ENCODE results near the gene MAT1A. TPM values are rescaled to one million over a fixed set of nuclear protein-coding genes. Genes with fewer than 3 reads are reported as not detected.
"Not testable (repeated sequence)": the region's sequence is repeated elsewhere in the genome, so short reads cannot be mapped to it uniquely, and the experiment has no call there.

The MAT1A gene
- total RNA-seq, 1 experiment from 2014 or later = not detected

DNA sequence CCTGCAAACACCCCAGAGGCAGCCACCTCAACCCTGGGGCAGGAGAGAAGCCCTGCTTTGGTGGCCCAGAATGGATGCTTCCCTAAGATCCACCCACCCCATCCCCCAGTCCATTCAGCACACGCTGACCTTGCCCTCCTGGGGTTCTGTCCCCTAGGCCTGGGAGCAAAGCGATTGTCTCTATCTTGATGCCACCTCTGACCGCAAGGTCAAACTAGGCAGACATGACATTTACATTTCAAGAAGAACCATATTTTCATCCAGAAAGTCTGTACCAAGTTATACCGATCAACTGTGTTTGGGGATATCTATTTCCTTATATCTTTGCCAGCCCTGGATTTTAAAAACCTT lies 23.0 kb downstream of the MAT1A start:
- no peak overlapping the region for H3K9ac ChIP-seq (ENCODE audit: low read length)
- no peaks in the 10 kb centered on the region for H3K9me3 ChIP-seq (ENCODE audit: low read length)
- no peaks in the 10 kb centered on the region for H3K27me3 ChIP-seq (ENCODE audit: low read length)
- no peaks in the 10 kb centered on the region for H3K36me3 ChIP-seq (ENCODE audit: insufficient read depth, low read length)
- no peak overlapping the region for H3K4me2 ChIP-seq (ENCODE audit: low read depth, low read length, poor library complexity, severe bottlenecking)
- H4K20me1 ChIP-seq (ENCODE audit: insufficient read depth, low read depth, low read length) = no peaks in the 10 kb centered on the region
- DNase-seq = no peak
- no peaks in the 10 kb centered on the region for H3K9me2 ChIP-seq (replicated peaks; ENCODE audit: insufficient read depth, low read length)
- no peak overlapping the region for H3K27ac ChIP-seq (ENCODE audit: low read length)
- H3K4me1 ChIP-seq (ENCODE audit: low read length) = no peaks in the 10 kb centered on the region
- no peaks in the 10 kb centered on the region for H3K79me2 ChIP-seq (ENCODE audit: low read length)
- no peak overlapping the region for H2AFZ ChIP-seq (ENCODE audit: low read length)
- H3K4me3 ChIP-seq (ENCODE audit: low read length) = no peak overlapping the region

GRCh38 chr10:80265740-80266512 lies 23.5 kb downstream of the MAT1A start:
- no peak for DNase-seq
- Histone ChIP-seq H3K27ac (ENCODE audit: low read length) (no peak overlapping the region), H4K20me1 (ENCODE audit: insufficient read depth, low read depth, low read length) (no peaks in the 10 kb centered on the region), H3K9me2 (replicated peaks; ENCODE audit: insufficient read depth, low read length) (no peaks in the 10 kb centered on the region), H3K4me3 (ENCODE audit: low read length) (no peak overlapping the region), H3K9me3 (ENCODE audit: low read length) (no peaks in the 10 kb centered on the region), H3K27me3 (ENCODE audit: low read length) (no peaks in the 10 kb centered on the region), H3K4me2 (ENCODE audit: low read depth, low read length, poor library complexity, severe bottlenecking) (no peak overlapping the region), H3K4me1 (ENCODE audit: low read length) (no peaks in the 10 kb centered on the region), H3K36me3 (ENCODE audit: insufficient read depth, low read length) (no peaks in the 10 kb centered on the region), H2AFZ (ENCODE audit: low read length) (no peak overlapping the region), H3K79me2 (ENCODE audit: low read length) (no peaks in the 10 kb centered on the region), H3K9ac (ENCODE audit: low read length) (no peak overlapping the region)

DNA sequence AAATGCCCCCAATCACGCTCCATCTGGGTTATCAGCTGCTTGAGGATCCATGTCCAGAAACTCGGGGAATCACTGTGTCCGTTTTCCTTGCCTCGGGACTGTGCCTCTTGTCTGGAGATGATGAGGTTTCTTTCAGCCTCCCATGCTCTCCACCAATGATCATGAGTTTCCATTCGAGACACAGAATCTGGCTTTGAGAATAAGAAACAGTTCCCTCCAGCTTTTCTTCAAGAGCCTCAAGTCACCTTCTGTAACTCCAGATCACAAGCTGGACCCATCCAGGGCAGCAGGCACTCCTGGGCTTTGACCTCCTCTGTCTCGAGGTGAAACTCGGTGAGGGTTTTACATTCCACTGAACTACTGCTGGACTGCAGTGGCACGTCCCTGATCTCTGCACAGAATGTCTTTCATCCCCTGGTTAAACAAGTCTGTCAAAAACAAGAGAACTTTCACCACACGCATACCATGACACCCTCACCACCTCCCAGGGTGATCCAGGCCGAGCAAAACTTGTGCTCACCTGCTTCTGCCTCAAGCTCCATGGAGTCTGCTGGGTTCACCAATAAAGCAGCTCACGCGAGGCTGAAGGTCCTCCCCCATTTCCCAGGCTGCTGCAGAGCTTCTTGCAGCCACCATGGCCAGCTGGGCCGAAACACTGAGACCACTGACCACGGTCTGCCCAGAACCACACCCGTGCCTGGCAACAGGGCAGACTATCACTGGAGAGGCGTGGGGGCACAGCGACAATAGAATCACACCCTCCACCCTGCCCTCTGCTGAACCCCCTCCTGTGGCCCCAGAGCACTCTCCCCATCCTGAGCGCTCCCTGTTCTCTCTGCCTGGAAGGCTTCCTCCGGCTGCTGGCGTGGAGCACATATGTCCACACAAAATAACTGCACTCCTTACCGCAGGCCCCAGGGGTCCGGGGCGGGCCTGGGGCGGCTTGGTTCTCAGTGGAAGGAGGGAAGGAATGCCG lies 25.1 kb downstream of the MAT1A start:
- no peak overlapping the region for H3K4me2 ChIP-seq (ENCODE audit: low read depth, low read length, poor library complexity, severe bottlenecking)
- H3K9me2 ChIP-seq (replicated peaks; ENCODE audit: insufficient read depth, low read length) = no peaks in the 10 kb centered on the region
- H3K36me3 ChIP-seq (ENCODE audit: insufficient read depth, low read length) = no peaks in the 10 kb centered on the region
- H3K9me3 ChIP-seq (ENCODE audit: low read length) = no peaks in the 10 kb centered on the region
- H3K4me3 ChIP-seq (ENCODE audit: low read length) = no peak overlapping the region
- H4K20me1 ChIP-seq (ENCODE audit: insufficient read depth, low read depth, low read length) = no peaks in the 10 kb centered on the region
- no peak overlapping the region for H3K9ac ChIP-seq (ENCODE audit: low read length)
- no peaks in the 10 kb centered on the region for H3K27me3 ChIP-seq (ENCODE audit: low read length)
- no peaks in the 10 kb centered on the region for H3K79me2 ChIP-seq (ENCODE audit: low read length)
- no peaks in the 10 kb centered on the region for H3K4me1 ChIP-seq (ENCODE audit: low read length)
- no peak overlapping the region for H3K27ac ChIP-seq (ENCODE audit: low read length)
- no peak for DNase-seq
- H2AFZ ChIP-seq (ENCODE audit: low read length) = no peak overlapping the region

- no peaks in the 10 kb centered on the region for H4K20me1 ChIP-seq (ENCODE audit: insufficient read depth, low read depth, low read length)
- DNase-seq = peak; percentile 17
- H3K9me2 ChIP-seq (replicated peaks; ENCODE audit: insufficient read depth, low read length) = no peaks in the 10 kb centered on the region
- H3K4me2 ChIP-seq (ENCODE audit: low read depth, low read length, poor library complexity, severe bottlenecking) = no peak overlapping the region
- H3K36me3 ChIP-seq (ENCODE audit: insufficient read depth, low read length) = no peaks in the 10 kb centered on the region
- no peaks in the 10 kb centered on the region for H3K27me3 ChIP-seq (ENCODE audit: low read length)
- no peaks in the 10 kb centered on the region for H3K4me1 ChIP-seq (ENCODE audit: low read length)
- no peaks in the 10 kb centered on the region for H3K79me2 ChIP-seq (ENCODE audit: low read length)
- no peak overlapping the region for H3K9ac ChIP-seq (ENCODE audit: low read length)
- H3K4me3 ChIP-seq (ENCODE audit: low read length) = no peak overlapping the region
- H2AFZ ChIP-seq (ENCODE audit: low read length) = no peak overlapping the region
- no peaks in the 10 kb centered on the region for H3K9me3 ChIP-seq (ENCODE audit: low read length)
- H3K27ac ChIP-seq (ENCODE audit: low read length) = no peak overlapping the region
Measured at GRCh38 chr10:80261316-80262030, 28.0 kb downstream of the MAT1A start.

DNA sequence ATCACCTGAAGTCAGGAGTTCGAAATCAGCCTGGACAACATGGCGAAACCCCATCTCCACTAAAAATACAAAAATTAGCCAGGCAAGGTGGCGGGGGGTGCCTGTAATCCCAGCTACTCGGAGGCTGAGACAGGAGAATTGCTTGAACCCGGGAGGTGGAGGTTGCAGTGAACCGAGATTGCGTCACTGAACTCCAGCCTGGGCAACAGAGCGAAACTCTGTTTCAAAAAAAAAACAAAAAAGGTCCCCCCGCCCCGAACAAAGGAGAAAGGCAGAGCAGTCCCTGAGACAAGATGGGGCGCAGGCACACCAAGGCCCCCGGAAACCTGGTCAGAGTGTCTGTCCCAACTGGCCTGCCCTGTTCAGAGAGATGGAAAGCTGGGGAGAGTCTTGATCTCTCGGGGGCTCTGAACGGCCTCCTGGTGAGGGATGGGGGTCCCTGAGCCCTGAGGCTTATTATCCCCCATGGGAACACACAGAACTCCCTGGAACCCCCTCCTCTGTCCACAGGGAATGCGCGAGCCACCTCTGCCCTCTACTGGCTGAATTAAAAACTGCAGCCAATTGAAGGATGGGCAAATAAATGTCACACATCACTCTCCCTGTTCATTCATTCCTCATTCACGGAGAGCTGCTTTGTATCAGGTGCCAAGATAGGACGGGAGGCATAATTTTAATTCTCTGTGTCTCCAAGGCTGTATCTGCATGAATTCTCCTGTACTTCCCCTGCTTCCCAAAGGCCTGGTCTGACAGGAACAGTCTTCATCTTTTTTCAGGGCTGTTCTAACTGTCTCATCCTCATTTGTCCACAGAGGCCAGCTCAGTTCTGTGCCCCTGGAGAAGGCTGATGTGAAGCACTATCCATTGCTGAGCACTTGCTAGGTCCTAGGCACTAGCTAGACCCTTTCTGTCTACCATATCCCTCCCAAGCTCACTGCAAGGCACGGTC lies 28.9 kb downstream of the MAT1A start:
- Histone ChIP-seq H2AFZ (ENCODE audit: low read length) (no peak overlapping the region), H3K36me3 (ENCODE audit: insufficient read depth, low read length) (no peaks in the 10 kb centered on the region), H3K9me3 (ENCODE audit: low read length) (no peaks in the 10 kb centered on the region), H3K4me1 (ENCODE audit: low read length) (no peaks in the 10 kb centered on the region), H3K79me2 (ENCODE audit: low read length) (no peaks in the 10 kb centered on the region), H3K27ac (ENCODE audit: low read length) (no peak overlapping the region), H3K4me2 (ENCODE audit: low read depth, low read length, poor library complexity, severe bottlenecking) (no peak overlapping the region), H3K4me3 (ENCODE audit: low read length) (no peak overlapping the region), H3K9me2 (replicated peaks; ENCODE audit: insufficient read depth, low read length) (no peaks in the 10 kb centered on the region), H3K9ac (ENCODE audit: low read length) (no peak overlapping the region), H3K27me3 (ENCODE audit: low read length) (no peaks in the 10 kb centered on the region), H4K20me1 (ENCODE audit: insufficient read depth, low read depth, low read length) (no peaks in the 10 kb centered on the region)
- peak; percentile 70 for DNase-seq

- Histone ChIP-seq H3K79me2 (ENCODE audit: low read length) (no peaks in the 10 kb centered on the region), H3K9me3 (ENCODE audit: low read length) (no peaks in the 10 kb centered on the region), H3K9ac (ENCODE audit: low read length) (no peak overlapping the region), H3K27ac (ENCODE audit: low read length) (no peak overlapping the region), H3K4me2 (ENCODE audit: low read depth, low read length, poor library complexity, severe bottlenecking) (no peak overlapping the region), H3K4me3 (ENCODE audit: low read length) (no peak overlapping the region), H4K20me1 (ENCODE audit: insufficient read depth, low read depth, low read length) (no peaks in the 10 kb centered on the region), H3K36me3 (ENCODE audit: insufficient read depth, low read length) (no peaks in the 10 kb centered on the region), H3K27me3 (ENCODE audit: low read length) (no peaks in the 10 kb centered on the region), H3K4me1 (ENCODE audit: low read length) (no peaks in the 10 kb centered on the region), H2AFZ (ENCODE audit: low read length) (no peak overlapping the region), H3K9me2 (replicated peaks; ENCODE audit: insufficient read depth, low read length) (no peaks in the 10 kb centered on the region)
- DNase-seq = peak; percentile 9
Measured at GRCh38 chr10:80259405-80259871, 30.0 kb downstream of the MAT1A start.

- not testable (repeated sequence) for H3K27ac ChIP-seq (ENCODE audit: low read length); H3K4me3 ChIP-seq (ENCODE audit: low read length); H3K79me2 ChIP-seq (ENCODE audit: low read length); H2AFZ ChIP-seq (ENCODE audit: low read length); H4K20me1 ChIP-seq (ENCODE audit: insufficient read depth, low read depth, low read length); H3K9me3 ChIP-seq (ENCODE audit: low read length); H3K36me3 ChIP-seq (ENCODE audit: insufficient read depth, low read length); H3K9ac ChIP-seq (ENCODE audit: low read length); H3K4me2 ChIP-seq (ENCODE audit: low read depth, low read length, poor library complexity, severe bottlenecking); H3K27me3 ChIP-seq (ENCODE audit: low read length); H3K9me2 ChIP-seq (replicated peaks; ENCODE audit: insufficient read depth, low read length); H3K4me1 ChIP-seq (ENCODE audit: low read length)
- peak; percentile 67 for DNase-seq
Measured at GRCh38 chr10:80256798-80257197, 32.7 kb downstream of the MAT1A start.

Measured in Karpas-422 (cell line).